ENCODE data around the gene DCC.

Gene DCC

GRCh38 chr18:52510139-52510538 is 170.1 kb downstream of the DCC start:
- DNase-seq (ENCODE audit: low spot score), result no peak

GRCh38 chr18:52518086-52518485 is 178.1 kb downstream of the DCC start:
- DNase-seq (ENCODE audit: low spot score), result no peak

- DNase-seq (ENCODE audit: low spot score), result no peak
Observed at GRCh38 chr18:52519021-52519420, 179.0 kb downstream of the DCC start.

GRCh38 chr18:52523566-52523965 is 183.6 kb downstream of the DCC start:
- DNase-seq (ENCODE audit: low spot score), result no peak

- no peak for DNase-seq (ENCODE audit: low spot score)
Observed at GRCh38 chr18:52531836-52532235, 191.8 kb downstream of the DCC start.

- no peak for DNase-seq (ENCODE audit: low spot score)
Observed at GRCh38 chr18:52536039-52536438, 196.0 kb downstream of the DCC start.

GRCh38 chr18:52537261-52537660 is 197.3 kb downstream of the DCC start:
- DNase-seq (ENCODE audit: low spot score), result no peak

- DNase-seq (ENCODE audit: low spot score), result no peak
Observed at GRCh38 chr18:52541056-52541455, 201.1 kb downstream of the DCC start.

- no peak for DNase-seq (ENCODE audit: low spot score)
Observed at GRCh38 chr18:52544086-52544485, 204.1 kb downstream of the DCC start.

GRCh38 chr18:52546686-52547346 is 206.8 kb downstream of the DCC start:
- DNase-seq (ENCODE audit: low spot score), result no peak

GRCh38 chr18:52553441-52553840 is 213.4 kb downstream of the DCC start:
- DNase-seq (ENCODE audit: low spot score), result no peak

GRCh38 chr18:52554180-52554579 is 214.2 kb downstream of the DCC start:
- no peak for DNase-seq (ENCODE audit: low spot score)

- no peak for DNase-seq (ENCODE audit: low spot score)
Observed at GRCh38 chr18:52567360-52567759, 227.4 kb downstream of the DCC start.

GRCh38 chr18:52569492-52569891 is 229.5 kb downstream of the DCC start:
- no peak for DNase-seq (ENCODE audit: low spot score)

GRCh38 chr18:52570975-52571374 is 231.0 kb downstream of the DCC start:
- no peak for DNase-seq (ENCODE audit: low spot score)

- no peak for DNase-seq (ENCODE audit: low spot score)
Observed at GRCh38 chr18:52572036-52573000, 232.3 kb downstream of the DCC start.

- DNase-seq (ENCODE audit: low spot score), result no peak
Observed at GRCh38 chr18:52577795-52578194, 237.8 kb downstream of the DCC start.

GRCh38 chr18:52582061-52582460 is 242.1 kb downstream of the DCC start:
- no peak for DNase-seq (ENCODE audit: low spot score)

GRCh38 chr18:52582516-52582915 is 242.5 kb downstream of the DCC start:
- no peak for DNase-seq (ENCODE audit: low spot score)

- no peak for DNase-seq (ENCODE audit: low spot score)
Observed at GRCh38 chr18:52588931-52589330, 248.9 kb downstream of the DCC start.

GRCh38 chr18:52596748-52597435 is 256.9 kb downstream of the DCC start:
- no peak for DNase-seq (ENCODE audit: low spot score)

GRCh38 chr18:52598921-52599320 is 258.9 kb downstream of the DCC start:
- DNase-seq (ENCODE audit: low spot score), result no peak

- DNase-seq (ENCODE audit: low spot score), result no peak
Observed at GRCh38 chr18:52602820-52603219, 262.8 kb downstream of the DCC start.
